ENCODE measurements around the gene CCDC175.

Gene CCDC175

DNA sequence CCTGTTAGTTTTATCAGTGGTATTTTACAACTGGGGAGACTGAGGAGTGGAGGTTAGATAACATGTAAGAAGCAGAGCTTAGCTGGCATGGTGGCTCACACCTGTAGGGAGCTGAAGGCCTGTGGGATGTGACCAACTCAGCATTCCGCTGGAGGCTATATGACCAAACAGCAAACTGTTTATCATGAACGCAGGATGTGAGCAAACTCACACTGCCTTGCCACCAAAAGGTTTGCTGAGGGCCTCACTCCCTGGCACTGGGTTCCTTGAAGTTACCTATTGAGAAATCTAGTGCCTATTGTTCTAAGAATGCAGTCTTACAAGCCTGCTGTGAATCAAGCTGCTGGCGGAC, 68.9 kb downstream of the CCDC175 start:
- Histone ChIP-seq H3K27me3 (ENCODE audit: insufficient read depth, low read length, poor library complexity, severe bottlenecking) (no peaks in the 10 kb centered on the region), H4K20me1 (ENCODE audit: insufficient read depth, low read length, poor library complexity, severe bottlenecking) (no peaks in the 10 kb centered on the region), H3K9ac (ENCODE audit: low read depth, low read length, poor library complexity, severe bottlenecking) (no peak overlapping the region), H3K9me2 (replicated peaks; ENCODE audit: low read depth, low read length) (no peaks in the 10 kb centered on the region), H3K9me3 (ENCODE audit: insufficient read depth, low read depth, low read length) (no peaks in the 10 kb centered on the region), H3K79me2 (ENCODE audit: insufficient read depth, low read length) (no peaks in the 10 kb centered on the region), H3K4me3 (ENCODE audit: low read length, poor library complexity, severe bottlenecking) (no peak overlapping the region), H3K4me1 (ENCODE audit: insufficient read depth, low read length, poor library complexity, severe bottlenecking) (peaks cover 4% of the 10 kb centered on the region), H3K4me2 (ENCODE audit: low read depth, low read length, poor library complexity, severe bottlenecking) (no peak overlapping the region), H3F3A (ENCODE audit: low read depth) (no peaks in the 10 kb centered on the region), H3K36me3 (ENCODE audit: insufficient read depth, low read length) (peaks cover 6% of the 10 kb centered on the region; the same call in 1 of the 2 replicates), H2AFZ (ENCODE audit: low read length) (no peak overlapping the region)
- TF ChIP-seq EZH2phosphoT487 (IDR thresholded peaks at IDR 0.05; ENCODE audit: borderline replicate concordance), result no peak
- TF ChIP-seq, protein P1, sequence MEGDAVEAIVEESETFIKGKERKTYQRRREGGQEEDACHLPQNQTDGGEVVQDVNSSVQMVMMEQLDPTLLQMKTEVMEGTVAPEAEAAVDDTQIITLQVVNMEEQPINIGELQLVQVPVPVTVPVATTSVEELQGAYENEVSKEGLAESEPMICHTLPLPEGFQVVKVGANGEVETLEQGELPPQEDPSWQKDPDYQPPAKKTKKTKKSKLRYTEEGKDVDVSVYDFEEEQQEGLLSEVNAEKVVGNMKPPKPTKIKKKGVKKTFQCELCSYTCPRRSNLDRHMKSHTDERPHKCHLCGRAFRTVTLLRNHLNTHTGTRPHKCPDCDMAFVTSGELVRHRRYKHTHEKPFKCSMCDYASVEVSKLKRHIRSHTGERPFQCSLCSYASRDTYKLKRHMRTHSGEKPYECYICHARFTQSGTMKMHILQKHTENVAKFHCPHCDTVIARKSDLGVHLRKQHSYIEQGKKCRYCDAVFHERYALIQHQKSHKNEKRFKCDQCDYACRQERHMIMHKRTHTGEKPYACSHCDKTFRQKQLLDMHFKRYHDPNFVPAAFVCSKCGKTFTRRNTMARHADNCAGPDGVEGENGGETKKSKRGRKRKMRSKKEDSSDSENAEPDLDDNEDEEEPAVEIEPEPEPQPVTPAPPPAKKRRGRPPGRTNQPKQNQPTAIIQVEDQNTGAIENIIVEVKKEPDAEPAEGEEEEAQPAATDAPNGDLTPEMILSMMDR (conservative IDR thresholded peaks at IDR 0.05; ENCODE audit: low read length), result no peak

DNA sequence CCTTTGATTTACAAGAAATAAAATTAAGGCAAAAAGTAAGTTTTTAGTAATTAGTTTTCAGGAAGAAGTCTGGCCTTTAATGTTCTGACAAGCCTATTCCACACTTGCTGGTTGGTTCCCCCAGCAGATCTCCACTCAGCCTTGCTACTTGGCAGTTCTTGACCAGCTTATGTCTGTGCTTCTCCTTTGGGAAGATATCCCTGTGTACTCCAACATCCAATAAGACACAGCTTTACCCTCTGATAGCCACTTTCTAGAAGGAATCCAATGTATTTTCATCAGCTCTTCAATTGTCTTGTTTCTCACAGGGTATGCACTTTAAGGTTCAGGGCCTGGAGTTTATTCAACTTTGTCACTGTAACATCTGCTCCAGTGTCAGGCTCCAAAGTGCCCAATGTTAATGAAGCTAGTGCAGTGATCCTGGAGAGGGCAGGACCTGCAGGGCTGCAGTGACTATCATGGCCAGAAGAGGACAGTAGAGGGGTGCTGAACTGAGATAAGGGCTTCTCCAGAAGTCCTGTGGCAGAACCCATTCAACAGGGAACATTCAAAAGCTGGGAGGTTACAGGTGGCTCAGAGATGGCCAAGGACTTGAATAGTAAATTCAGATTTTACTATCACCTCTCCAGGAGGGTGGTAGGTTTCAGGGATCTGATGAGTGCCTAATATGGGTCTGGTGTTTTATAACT, 69.4 kb downstream of the CCDC175 start:
- Histone ChIP-seq H3K79me2 (ENCODE audit: insufficient read depth, low read length) (no peaks in the 10 kb centered on the region), H3K9me3 (ENCODE audit: insufficient read depth, low read depth, low read length) (no peaks in the 10 kb centered on the region), H3K9me2 (replicated peaks; ENCODE audit: low read depth, low read length) (no peaks in the 10 kb centered on the region), H3K4me1 (ENCODE audit: insufficient read depth, low read length, poor library complexity, severe bottlenecking) (peaks cover 4% of the 10 kb centered on the region), H3K4me3 (ENCODE audit: low read length, poor library complexity, severe bottlenecking) (no peak overlapping the region), H2AFZ (ENCODE audit: low read length) (no peak overlapping the region), H3K27me3 (ENCODE audit: insufficient read depth, low read length, poor library complexity, severe bottlenecking) (no peaks in the 10 kb centered on the region), H3K4me2 (ENCODE audit: low read depth, low read length, poor library complexity, severe bottlenecking) (no peak overlapping the region), H4K20me1 (ENCODE audit: insufficient read depth, low read length, poor library complexity, severe bottlenecking) (no peaks in the 10 kb centered on the region), H3F3A (ENCODE audit: low read depth) (no peaks in the 10 kb centered on the region), H3K9ac (ENCODE audit: low read depth, low read length, poor library complexity, severe bottlenecking) (no peak overlapping the region), H3K36me3 (ENCODE audit: insufficient read depth, low read length) (peaks cover 6% of the 10 kb centered on the region; the same call in 1 of the 2 replicates)
- TF ChIP-seq EZH2phosphoT487 (IDR thresholded peaks at IDR 0.05; ENCODE audit: borderline replicate concordance), result no peak
- TF ChIP-seq, protein P1 (conservative IDR thresholded peaks at IDR 0.05; ENCODE audit: low read length), result peak; percentile 95

GRCh38 chr14:59503256-59503655, 73.4 kb downstream of the CCDC175 start:
- Histone ChIP-seq H2AFZ (ENCODE audit: low read length) (no peak overlapping the region), H4K20me1 (ENCODE audit: insufficient read depth, low read length, poor library complexity, severe bottlenecking) (no peaks in the 10 kb centered on the region), H3K9ac (ENCODE audit: low read depth, low read length, poor library complexity, severe bottlenecking) (no peak overlapping the region), H3K4me3 (ENCODE audit: low read length, poor library complexity, severe bottlenecking) (no peak overlapping the region), H3K4me1 (ENCODE audit: insufficient read depth, low read length, poor library complexity, severe bottlenecking) (peaks cover 4% of the 10 kb centered on the region), H3K9me2 (replicated peaks; ENCODE audit: low read depth, low read length) (no peaks in the 10 kb centered on the region), H3K79me2 (ENCODE audit: insufficient read depth, low read length) (no peaks in the 10 kb centered on the region), H3K4me2 (ENCODE audit: low read depth, low read length, poor library complexity, severe bottlenecking) (no peak overlapping the region), H3K36me3 (ENCODE audit: insufficient read depth, low read length) (peaks cover 13% of the 10 kb centered on the region; the same call in 1 of the 2 replicates), H3F3A (ENCODE audit: low read depth) (no peaks in the 10 kb centered on the region), H3K27me3 (ENCODE audit: insufficient read depth, low read length, poor library complexity, severe bottlenecking) (no peaks in the 10 kb centered on the region), H3K9me3 (ENCODE audit: insufficient read depth, low read depth, low read length) (no peaks in the 10 kb centered on the region)
- TF ChIP-seq, protein P1 (conservative IDR thresholded peaks at IDR 0.05; ENCODE audit: low read length), result no peak
- TF ChIP-seq EZH2phosphoT487 (IDR thresholded peaks at IDR 0.05; ENCODE audit: borderline replicate concordance), result no peak
